ENCODE data around the gene AGXT2.

Gene AGXT2

GRCh38 chr5:34998058-34998789, 49.5 kb downstream of the AGXT2 start:
- Histone ChIP-seq H3K27ac (ENCODE audit: insufficient read depth in 1 of 2, low read depth in 1 of 2, low read length in 2 of 2, poor library complexity in 1 of 2, severe bottlenecking in 2 of 2) (no peak overlapping the region), H3K9me3 (ENCODE audit: control extremely low read depth in 1 of 5, control insufficient read depth in 4 of 5, insufficient read depth in 2 of 5, low read depth in 1 of 5, low read length in 4 of 5) (no peaks in the 10 kb centered on the region), H3K4me1 (ENCODE audit: control extremely low read depth in 1 of 4, control insufficient read depth in 4 of 4, insufficient read depth in 4 of 4, low read length in 3 of 4) (no peaks in the 10 kb centered on the region), H3K27me3 (replicated peaks in 2 of 5; ENCODE audit: control insufficient read depth in 4 of 5, insufficient read depth in 5 of 5, low read length in 4 of 5) (peaks cover 0 to 4% (median 2%) of the 10 kb centered on the region in 5 experiments), H3K4me3 (ENCODE audit: control insufficient read depth in 1 of 7, extremely low read depth in 1 of 7, insufficient read depth in 4 of 7, low read depth in 2 of 7, low read length in 6 of 7) (no peak overlapping the region), H3K36me3 (ENCODE audit: control insufficient read depth in 4 of 4, insufficient read depth in 4 of 4, low read length in 3 of 4) (no peaks in the 10 kb centered on the region)
- DNase-seq: no peak
- WGBS (ENCODE audit: insufficient coverage): 100% methylated on average over 1 of the region's 6 CpGs
- ChIA-PET CTCF (no interaction called here), POLR2A (no interaction called here)

GRCh38 chr5:34996261-34996660, 51.5 kb downstream of the AGXT2 start:
- CTCF ChIA-PET: no interaction called here
- Histone ChIP-seq H3K27me3 (replicated peaks in 2 of 5; ENCODE audit: control insufficient read depth in 4 of 5, insufficient read depth in 5 of 5, low read length in 4 of 5) (peaks cover 0 to 4% (median 3%) of the 10 kb centered on the region in 5 experiments), H3K27ac (ENCODE audit: insufficient read depth in 1 of 2, low read depth in 1 of 2, low read length in 2 of 2, poor library complexity in 1 of 2, severe bottlenecking in 2 of 2) (no peak overlapping the region), H3K36me3 (ENCODE audit: control insufficient read depth in 4 of 4, insufficient read depth in 4 of 4, low read length in 3 of 4) (no peaks in the 10 kb centered on the region), H3K9me3 (ENCODE audit: control extremely low read depth in 1 of 5, control insufficient read depth in 4 of 5, insufficient read depth in 2 of 5, low read depth in 1 of 5, low read length in 4 of 5) (peaks cover 0 to 2% (median 0%) of the 10 kb centered on the region in 5 experiments), H3K4me1 (ENCODE audit: control extremely low read depth in 1 of 4, control insufficient read depth in 4 of 4, insufficient read depth in 4 of 4, low read length in 3 of 4) (no peaks in the 10 kb centered on the region), H3K4me3 (ENCODE audit: control insufficient read depth in 1 of 7, extremely low read depth in 1 of 7, insufficient read depth in 4 of 7, low read depth in 2 of 7, low read length in 6 of 7) (no peak overlapping the region)
- POLR2A ChIA-PET: no interaction called here
- 100% methylated on average over 1 of the region's 2 CpGs for WGBS (ENCODE audit: insufficient coverage)
- no peak for DNase-seq

DNA sequence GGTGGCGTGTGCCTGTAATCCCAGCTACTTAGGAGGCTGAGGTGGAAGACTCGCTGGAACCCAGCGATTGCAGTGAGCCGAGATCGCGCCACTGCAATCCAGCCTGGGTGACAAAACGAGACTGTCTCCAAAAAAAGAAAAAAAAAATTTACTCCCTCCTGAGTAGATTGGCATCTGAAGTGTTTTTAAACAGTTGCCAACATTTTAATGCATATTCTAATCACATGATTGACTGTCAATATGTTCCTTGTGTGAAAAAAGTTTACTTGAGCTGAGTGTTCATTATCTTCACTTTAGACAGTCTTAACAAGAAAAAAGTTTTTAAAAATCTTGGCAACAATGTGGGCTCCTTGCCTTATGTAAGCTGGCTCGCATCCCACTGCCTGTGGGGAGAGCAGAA, 53.8 kb downstream of the AGXT2 start:
- WGBS (ENCODE audit: insufficient coverage): 100% methylated on average over 1 of the region's 8 CpGs
- Histone ChIP-seq H3K27me3 (replicated peaks in 2 of 5; ENCODE audit: control insufficient read depth in 4 of 5, insufficient read depth in 5 of 5, low read length in 4 of 5) (peaks cover 0 to 4% (median 2%) of the 10 kb centered on the region in 5 experiments), H3K4me1 (ENCODE audit: control extremely low read depth in 1 of 4, control insufficient read depth in 4 of 4, insufficient read depth in 4 of 4, low read length in 3 of 4) (no peaks in the 10 kb centered on the region), H3K4me3 (ENCODE audit: control insufficient read depth in 1 of 7, extremely low read depth in 1 of 7, insufficient read depth in 4 of 7, low read depth in 2 of 7, low read length in 6 of 7) (no peak overlapping the region), H3K36me3 (ENCODE audit: control insufficient read depth in 4 of 4, insufficient read depth in 4 of 4, low read length in 3 of 4) (no peaks in the 10 kb centered on the region), H3K9me3 (ENCODE audit: control extremely low read depth in 1 of 5, control insufficient read depth in 4 of 5, insufficient read depth in 2 of 5, low read depth in 1 of 5, low read length in 4 of 5) (peaks cover 0 to 2% (median 0%) of the 10 kb centered on the region in 5 experiments), H3K27ac (ENCODE audit: insufficient read depth in 1 of 2, low read depth in 1 of 2, low read length in 2 of 2, poor library complexity in 1 of 2, severe bottlenecking in 2 of 2) (no peak overlapping the region)
- no peak for DNase-seq
- ChIA-PET POLR2A (no interaction called here), CTCF (interaction anchor here (2.6 kb wide), 1 partner anchor 9 kb away, joined by 11 read pairs; no protein-coding TSS in a partner anchor)

- WGBS (ENCODE audit: insufficient coverage): no CpG with 5 or more reads among the region's 2 CpGs
- H3K27me3 ChIP-seq (replicated peaks in 2 of 5; ENCODE audit: control insufficient read depth in 4 of 5, insufficient read depth in 5 of 5, low read length in 4 of 5): peaks cover 0 to 8% (median 3%) of the 10 kb centered on the region in 5 experiments
- no peak for DNase-seq
- CTCF ChIA-PET: interaction anchor here (2.6 kb wide), 1 partner anchor 12 kb away, joined by 11 read pairs; no protein-coding TSS in a partner anchor
- POLR2A ChIA-PET: no interaction called here
- no peaks in the 10 kb centered on the region for H3K36me3 ChIP-seq (ENCODE audit: control insufficient read depth in 4 of 4, insufficient read depth in 4 of 4, low read length in 3 of 4)
- no peaks in the 10 kb centered on the region for H3K4me1 ChIP-seq (ENCODE audit: control extremely low read depth in 1 of 4, control insufficient read depth in 4 of 4, insufficient read depth in 4 of 4, low read length in 3 of 4)
- peaks cover 0 to 7% (median 6%) of the 10 kb centered on the region in 5 experiments for H3K9me3 ChIP-seq (ENCODE audit: control extremely low read depth in 1 of 5, control insufficient read depth in 4 of 5, insufficient read depth in 2 of 5, low read depth in 1 of 5, low read length in 4 of 5)
- no peak overlapping the region for H3K27ac ChIP-seq (ENCODE audit: insufficient read depth in 1 of 2, low read depth in 1 of 2, low read length in 2 of 2, poor library complexity in 1 of 2, severe bottlenecking in 2 of 2)
- H3K4me3 ChIP-seq (ENCODE audit: control insufficient read depth in 1 of 7, extremely low read depth in 1 of 7, insufficient read depth in 4 of 7, low read depth in 2 of 7, low read length in 6 of 7): no peak overlapping the region
Observed at GRCh38 chr5:34991486-34992238, 56.1 kb downstream of the AGXT2 start.

DNA sequence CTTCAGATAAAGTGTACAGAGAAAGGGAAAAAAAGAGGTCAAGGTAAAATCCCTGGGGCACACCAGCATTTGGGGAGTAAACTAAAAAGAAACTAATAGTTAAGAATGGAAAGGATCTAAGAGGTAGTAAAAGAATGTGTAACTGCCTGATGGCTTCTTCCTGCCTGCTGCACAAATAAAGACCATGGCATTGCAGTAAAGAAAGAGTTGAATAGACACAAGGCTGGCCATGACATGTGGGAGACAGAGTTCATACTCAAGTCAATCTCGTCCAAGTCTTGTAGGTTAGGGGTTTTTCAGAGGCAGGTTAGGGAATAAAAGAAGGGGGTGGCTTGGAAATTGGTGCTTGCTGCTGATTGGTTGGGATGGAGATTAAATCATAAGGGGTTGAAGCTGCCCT, 60.8 kb downstream of the AGXT2 start:
- no peak overlapping the region for H3K27ac ChIP-seq (ENCODE audit: insufficient read depth in 1 of 2, low read depth in 1 of 2, low read length in 2 of 2, poor library complexity in 1 of 2, severe bottlenecking in 2 of 2)
- no peak overlapping the region for H3K4me3 ChIP-seq (ENCODE audit: control insufficient read depth in 1 of 7, extremely low read depth in 1 of 7, insufficient read depth in 4 of 7, low read depth in 2 of 7, low read length in 6 of 7)
- H3K4me1 ChIP-seq (ENCODE audit: control extremely low read depth in 1 of 4, control insufficient read depth in 4 of 4, insufficient read depth in 4 of 4, low read length in 3 of 4): no peaks in the 10 kb centered on the region
- no peak for DNase-seq
- no peaks in the 10 kb centered on the region for H3K36me3 ChIP-seq (ENCODE audit: control insufficient read depth in 4 of 4, insufficient read depth in 4 of 4, low read length in 3 of 4)
- peaks cover 0 to 4% (median 0%) of the 10 kb centered on the region in 5 experiments for H3K27me3 ChIP-seq (replicated peaks in 2 of 5; ENCODE audit: control insufficient read depth in 4 of 5, insufficient read depth in 5 of 5, low read length in 4 of 5)
- WGBS (ENCODE audit: insufficient coverage): 100% methylated on average over 1 of the region's 1 CpG
- CTCF ChIA-PET: no interaction called here
- peaks cover 0 to 20% (median 7%) of the 10 kb centered on the region in 5 experiments for H3K9me3 ChIP-seq (ENCODE audit: control extremely low read depth in 1 of 5, control insufficient read depth in 4 of 5, insufficient read depth in 2 of 5, low read depth in 1 of 5, low read length in 4 of 5)
- POLR2A ChIA-PET: no interaction called here

DNA sequence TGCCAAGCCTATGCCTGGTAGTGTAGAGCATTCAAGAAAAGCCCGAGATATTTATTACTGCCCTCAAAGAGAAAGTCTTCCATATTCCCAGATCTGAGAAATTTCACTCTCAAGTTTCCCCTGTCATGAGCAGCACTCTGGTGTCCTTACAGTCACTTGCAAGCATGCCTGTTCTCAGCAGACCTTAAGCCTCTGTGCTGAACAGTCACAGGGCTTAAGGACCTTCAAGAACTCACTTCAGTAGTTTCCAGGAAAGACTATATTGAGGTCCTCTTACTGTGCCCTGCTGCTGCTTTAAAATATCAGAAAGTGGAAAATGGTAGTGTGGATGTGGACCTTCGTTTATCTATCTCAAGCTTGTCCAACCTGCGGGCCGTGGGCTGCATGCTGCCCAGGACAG, 64.9 kb downstream of the AGXT2 start:
- H3K4me3 ChIP-seq (ENCODE audit: control insufficient read depth in 1 of 7, extremely low read depth in 1 of 7, insufficient read depth in 4 of 7, low read depth in 2 of 7, low read length in 6 of 7): no peak overlapping the region
- no peak overlapping the region for H3K27ac ChIP-seq (ENCODE audit: insufficient read depth in 1 of 2, low read depth in 1 of 2, low read length in 2 of 2, poor library complexity in 1 of 2, severe bottlenecking in 2 of 2)
- H3K36me3 ChIP-seq (ENCODE audit: control insufficient read depth in 4 of 4, insufficient read depth in 4 of 4, low read length in 3 of 4): no peaks in the 10 kb centered on the region
- ChIA-PET CTCF (no interaction called here), POLR2A (no interaction called here)
- no peaks in the 10 kb centered on the region for H3K4me1 ChIP-seq (ENCODE audit: control extremely low read depth in 1 of 4, control insufficient read depth in 4 of 4, insufficient read depth in 4 of 4, low read length in 3 of 4)
- H3K27me3 ChIP-seq (replicated peaks in 2 of 5; ENCODE audit: control insufficient read depth in 4 of 5, insufficient read depth in 5 of 5, low read length in 4 of 5): peaks cover 0 to 2% (median 0%) of the 10 kb centered on the region in 5 experiments
- DNase-seq: no peak
- H3K9me3 ChIP-seq (ENCODE audit: control extremely low read depth in 1 of 5, control insufficient read depth in 4 of 5, insufficient read depth in 2 of 5, low read depth in 1 of 5, low read length in 4 of 5): peaks cover 0 to 20% (median 7%) of the 10 kb centered on the region in 5 experiments
- 100% methylated on average over 1 of the region's 4 CpGs for WGBS (ENCODE audit: insufficient coverage)

GRCh38 chr5:34978681-34979080, 69.1 kb downstream of the AGXT2 start:
- Histone ChIP-seq H3K27ac (ENCODE audit: insufficient read depth in 1 of 2, low read depth in 1 of 2, low read length in 2 of 2, poor library complexity in 1 of 2, severe bottlenecking in 2 of 2) (no peak overlapping the region), H3K27me3 (replicated peaks in 2 of 5; ENCODE audit: control insufficient read depth in 4 of 5, insufficient read depth in 5 of 5, low read length in 4 of 5) (no peaks in the 10 kb centered on the region), H3K4me1 (ENCODE audit: control extremely low read depth in 1 of 4, control insufficient read depth in 4 of 4, insufficient read depth in 4 of 4, low read length in 3 of 4) (no peaks in the 10 kb centered on the region), H3K4me3 (ENCODE audit: control insufficient read depth in 1 of 7, extremely low read depth in 1 of 7, insufficient read depth in 4 of 7, low read depth in 2 of 7, low read length in 6 of 7) (no peak overlapping the region), H3K9me3 (ENCODE audit: control extremely low read depth in 1 of 5, control insufficient read depth in 4 of 5, insufficient read depth in 2 of 5, low read depth in 1 of 5, low read length in 4 of 5) (no peaks in the 10 kb centered on the region), H3K36me3 (ENCODE audit: control insufficient read depth in 4 of 4, insufficient read depth in 4 of 4, low read length in 3 of 4) (no peaks in the 10 kb centered on the region)
- ChIA-PET CTCF (interaction anchor here (1.5 kb wide), 1 partner anchor 25 kb away, joined by 3 read pairs; no protein-coding TSS in a partner anchor), POLR2A (no interaction called here)
- WGBS (ENCODE audit: insufficient coverage): 72% methylated on average over 3 of the region's 4 CpGs
- no peak for DNase-seq
